ENCODE data around the gene MTIF3.

The MTIF3 gene

GRCh38 chr13:27449936-27450828, at the start of gene MTIF3:
MTIF3 (minus strand) TSS chr13:27450564; CDS start chr13:27440448, 10,116 bp downstream.
- DNase-seq, result peak; percentile 97

GRCh38 chr13:27497563-27498230, 47.3 kb upstream of the MTIF3 start:
- no peak for DNase-seq

- no peak for DNase-seq
Measured at GRCh38 chr13:27496536-27497273, 46.3 kb upstream of the MTIF3 start.

GRCh38 chr13:27496006-27496405, 45.6 kb upstream of the MTIF3 start:
- no peak for DNase-seq

- DNase-seq, result no peak
Measured at GRCh38 chr13:27495551-27495950, 45.2 kb upstream of the MTIF3 start.

GRCh38 chr13:27493981-27494380, 43.6 kb upstream of the MTIF3 start:
- no peak for DNase-seq

GRCh38 chr13:27489456-27489855, 39.1 kb upstream of the MTIF3 start:
- DNase-seq, result no peak

GRCh38 chr13:27487776-27488175, 37.4 kb upstream of the MTIF3 start:
- DNase-seq, result no peak

GRCh38 chr13:27483421-27483820, 33.1 kb upstream of the MTIF3 start:
- no peak for DNase-seq

- no peak for DNase-seq
Measured at GRCh38 chr13:27482983-27483382, 32.6 kb upstream of the MTIF3 start.

GRCh38 chr13:27481766-27482165, 31.4 kb upstream of the MTIF3 start:
- DNase-seq, result no peak

GRCh38 chr13:27476943-27477703, 26.8 kb upstream of the MTIF3 start:
- DNase-seq, result no peak

GRCh38 chr13:27474751-27475268, 24.4 kb upstream of the MTIF3 start:
- no peak for DNase-seq

- peak; percentile 23 for DNase-seq
Measured at GRCh38 chr13:27472941-27473340, 22.6 kb upstream of the MTIF3 start.

- DNase-seq, result no peak
Measured at GRCh38 chr13:27472441-27472840, 22.1 kb upstream of the MTIF3 start.

GRCh38 chr13:27470075-27470820, 19.9 kb upstream of the MTIF3 start:
- DNase-seq, result no peak

- DNase-seq, result no peak
Measured at GRCh38 chr13:27466513-27466912, 16.1 kb upstream of the MTIF3 start.

GRCh38 chr13:27465611-27466010, 15.2 kb upstream of the MTIF3 start:
- no peak for DNase-seq

- DNase-seq, result no peak
Measured at GRCh38 chr13:27463500-27463899, 13.1 kb upstream of the MTIF3 start.

GRCh38 chr13:27461940-27462584, 11.7 kb upstream of the MTIF3 start:
- DNase-seq, result no peak

- DNase-seq, result no peak
Measured at GRCh38 chr13:27455331-27455855, 5.0 kb upstream of the MTIF3 start.

All from activated gamma-delta T cell treated with Interleukin-2 at 50 U/mL for 16 hours (primary cell).